ENCODE results near the gene ORAI1. TPM values are rescaled to one million over a fixed set of nuclear protein-coding genes. Genes with fewer than 3 reads are reported as not detected.

The ORAI1 gene
- total RNA-seq, 1 experiment from 2014 or later = 20.6 TPM

Other genes starting within 250 kb of the ORAI1 start
- 57.1 and 64.0 TPM in 2 replicates for gene RNF34, start 226.4 kb upstream of the ORAI1 start, total RNA-seq (2014; rRNA removed; shearing (Covaris generic))
- gene KDM2B, start 45.5 kb upstream of the ORAI1 start, total RNA-seq (2014; rRNA removed; shearing (Covaris generic)) = 17.0 and 30.1 TPM in 2 replicates
- 0.25 TPM in 1 of 2 replicates, not detected in the other for gene MORN3, start 43.1 kb downstream of the ORAI1 start, total RNA-seq (2014; rRNA removed; shearing (Covaris generic))
- 6.3 and 8.3 TPM in 2 replicates for gene TMEM120B, start 86.2 kb downstream of the ORAI1 start, total RNA-seq (2014; rRNA removed; shearing (Covaris generic))
- 0.27 and 0.42 TPM in 2 replicates for gene RHOF, start 167.2 kb downstream of the ORAI1 start, total RNA-seq (2014; rRNA removed; shearing (Covaris generic))
- gene SETD1B, start 177.5 kb downstream of the ORAI1 start, total RNA-seq (2014; rRNA removed; shearing (Covaris generic)) = 2.7 and 3.9 TPM in 2 replicates
- 2.3 and 3.7 TPM in 2 replicates for gene HPD, start 232.3 kb downstream of the ORAI1 start, total RNA-seq (2014; rRNA removed; shearing (Covaris generic))